ELR (cell line): ENCODE data around the gene SPNS1.

ENCODE experiments used
- DNase-seq: peaks from one replicate; pipeline ENCODE4 v3.0.0-alpha.2; 2015; ENCODE audit warnings: low read depth

SPNS1 gene

GRCh38 chr16:28990375-28991040 lies 15.9 kb downstream of the SPNS1 start:
- peak; percentile 32 for DNase-seq

- no peak for DNase-seq
Observed at GRCh38 chr16:28991687-28992086, 17.1 kb downstream of the SPNS1 start.

GRCh38 chr16:28992496-28992895 lies 17.9 kb downstream of the SPNS1 start:
- no peak for DNase-seq

- DNase-seq = no peak
Observed at GRCh38 chr16:28998837-28999236, 24.3 kb downstream of the SPNS1 start.

- no peak for DNase-seq
Observed at GRCh38 chr16:28999577-28999976, 25.0 kb downstream of the SPNS1 start.

GRCh38 chr16:29000019-29000418 lies 25.4 kb downstream of the SPNS1 start:
- no peak for DNase-seq

- peak; percentile 82 for DNase-seq
Observed at GRCh38 chr16:29004496-29005139, 30.0 kb downstream of the SPNS1 start.

GRCh38 chr16:29007730-29008593 lies 33.4 kb downstream of the SPNS1 start:
- peak; percentile 84 for DNase-seq

- DNase-seq = no peak
Observed at GRCh38 chr16:29009050-29009837, 34.7 kb downstream of the SPNS1 start.

- DNase-seq = no peak
Observed at GRCh38 chr16:29009838-29010166, 35.2 kb downstream of the SPNS1 start.

- DNase-seq = no peak
Observed at GRCh38 chr16:29011112-29011511, 36.5 kb downstream of the SPNS1 start.

GRCh38 chr16:29011851-29012250 lies 37.3 kb downstream of the SPNS1 start:
- DNase-seq = no peak

- no peak for DNase-seq
Observed at GRCh38 chr16:29012913-29013553, 38.5 kb downstream of the SPNS1 start.

GRCh38 chr16:29014561-29015069 lies 40.0 kb downstream of the SPNS1 start:
- no peak for DNase-seq

GRCh38 chr16:29022196-29022595 lies 47.6 kb downstream of the SPNS1 start:
- DNase-seq = no peak

GRCh38 chr16:29023279-29024277 lies 49.0 kb downstream of the SPNS1 start:
- peak; percentile 56 for DNase-seq

GRCh38 chr16:29024278-29024677 lies 49.7 kb downstream of the SPNS1 start:
- no peak for DNase-seq

GRCh38 chr16:29025218-29025617 lies 50.6 kb downstream of the SPNS1 start:
- no peak for DNase-seq

- DNase-seq = no peak
Observed at GRCh38 chr16:29025735-29026134, 51.2 kb downstream of the SPNS1 start.

- DNase-seq = no peak
Observed at GRCh38 chr16:29028457-29029167, 54.0 kb downstream of the SPNS1 start.
